Breast epithelium (tissue), 4 donors: ENCODE data around the gene LGALS8. TPM values are rescaled to one million over a fixed set of nuclear protein-coding genes. Genes with fewer than 3 reads are reported as not detected.
"Not testable (repeated sequence)": the region's sequence is repeated elsewhere in the genome, so short reads cannot be mapped to it uniquely, and the experiment has no call there.

Experiments
- DNase-seq, 2 donors: peaks; one replicate each; pipeline ENCODE4 v3.0.0-alpha.2; 2019; ENCODE audit warnings: low spot score in 2 of 2
- H3K27ac ChIP-seq, 2 donors: fragments of 200-600 bp; sonication (generic) in 1 of 2; one replicate each; pipeline ENCODE4 v1.5.1; 2016 to 2019; ENCODE audit warnings: mild to moderate bottlenecking in 1 of 2
- H3K27me3 ChIP-seq, 2 donors: fragments of 200-600 bp; sonication (generic) in 1 of 2; one replicate each; pipeline versions ENCODE4 v1.5.1 to v1.6.0; 2017 to 2019; ENCODE audit warnings: control low read depth in 1 of 2, mild to moderate bottlenecking in 1 of 2
- H3K36me3 ChIP-seq: fragments of 200-600 bp; one replicate; pipeline ENCODE4 v1.5.1; 2019
- H3K4me1 ChIP-seq, 2 donors: fragments of 200-600 bp; sonication (generic); one replicate each; pipeline ENCODE4 v1.5.1; 2016 to 2019; ENCODE audit warnings: control low read depth in 1 of 2
- H3K4me3 ChIP-seq, 3 donors: fragments of 200-600 bp; sonication (generic); 1 replicate in 2 of 3; 2 replicates in 1 of 3; pipeline ENCODE4 v1.5.1; 2016 to 2019; ENCODE audit warnings: mild to moderate bottlenecking in 3 of 3, moderate library complexity in 2 of 3
- H3K9me3 ChIP-seq, 2 donors: fragments of 200-600 bp; sonication (generic) in 1 of 2; one replicate each; pipeline ENCODE4 v1.5.1; 2016 to 2019; ENCODE audit warnings: control low read depth in 1 of 2
- CTCF ChIP-seq, 3 donors: fragments of 450-650 bp; IDR thresholded peaks; one replicate each; pipeline ENCODE4 v1.5.1; 2016 to 2017; ENCODE audit warnings: antibody characterized with exemption in 3 of 3, mild to moderate bottlenecking in 3 of 3, moderate library complexity in 3 of 3
- POLR2A ChIP-seq: fragments of 450-650 bp; IDR thresholded peaks from one replicate; pipeline ENCODE4 v1.6.1; 2016; ENCODE audit warnings: antibody characterized with exemption, mild to moderate bottlenecking, moderate library complexity
- POLR2AphosphoS5 ChIP-seq, 3 donors: sonication (generic); formaldehyde crosslinking; IDR thresholded peaks; one replicate each; pipeline ENCODE4 v1.6.1; 2017; ENCODE audit warnings: antibody characterized with exemption in 3 of 3
- intact Hi-C: fragments of 100-400 bp; cut with DNase I; formaldehyde crosslinking; loops from one replicate; pipeline ENCODE4 v1.15.1; 2023; ENCODE audit warnings: low total_unique reads
- total RNA-seq, 3 donors: library from RNA; depleted of rRNA; stranded (reverse); fragments of >200 nt; gene quantifications; one replicate each; pipeline ENCODE4 v1.1.0, GENCODE V29; 2016

Gene LGALS8
- 100 to 1,000 TPM in 1 of 3 donors, 10 to 100 TPM in 2; 70.2 to 119 (median 96.4) TPM for total RNA-seq

DNA sequence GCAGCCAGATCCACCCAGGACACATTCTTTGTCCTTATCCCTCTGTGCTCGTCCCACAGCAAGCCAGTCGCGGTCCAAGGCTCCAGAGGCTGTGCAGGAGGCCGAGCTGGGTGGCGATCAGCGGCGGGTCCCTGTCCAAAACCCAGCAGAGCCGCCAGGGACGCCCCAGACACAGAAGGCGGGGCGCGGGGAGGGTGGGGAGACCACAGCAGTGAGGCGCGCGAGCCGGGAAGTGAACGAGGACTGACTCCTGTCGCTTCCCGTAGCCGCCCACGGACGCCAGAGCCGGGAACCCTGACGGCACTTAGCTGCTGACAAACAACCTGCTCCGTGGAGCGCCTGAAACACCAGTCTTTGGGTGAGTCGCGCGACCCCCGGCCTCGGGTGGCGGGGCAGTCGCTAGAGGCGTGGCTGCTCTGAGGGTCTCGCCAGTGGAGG, at the start of gene LGALS8:
TSS of gene LGALS8 (plus strand) at position 279 of the 438 bp plus-strand sequence. CDS start 2,089 bp downstream, outside the sequence.
- Histone ChIP-seq H3K9me3 (no peaks in the 10 kb centered on the region), H3K4me3 (peak within 1 kb of the TSS; percentile 90 to 95 (median 94)), H3K27ac (peak within 1 kb of the TSS; percentile 89 to 97), H3K36me3 (no peaks in the 10 kb centered on the region), H3K4me1 (no peaks in the 10 kb centered on the region), H3K27me3 (no peaks in the 10 kb centered on the region)
- DNase-seq, result peak; percentile 80 to 84
- intact Hi-C loops, result no loop called here
- TF ChIP-seq POLR2AphosphoS5 (IDR thresholded peaks at IDR 0.05), result peak; percentile 67 to 76 (median 67)
- no peak for TF ChIP-seq CTCF (IDR thresholded peaks at IDR 0.05)
- TF ChIP-seq POLR2A, result no peak

DNA sequence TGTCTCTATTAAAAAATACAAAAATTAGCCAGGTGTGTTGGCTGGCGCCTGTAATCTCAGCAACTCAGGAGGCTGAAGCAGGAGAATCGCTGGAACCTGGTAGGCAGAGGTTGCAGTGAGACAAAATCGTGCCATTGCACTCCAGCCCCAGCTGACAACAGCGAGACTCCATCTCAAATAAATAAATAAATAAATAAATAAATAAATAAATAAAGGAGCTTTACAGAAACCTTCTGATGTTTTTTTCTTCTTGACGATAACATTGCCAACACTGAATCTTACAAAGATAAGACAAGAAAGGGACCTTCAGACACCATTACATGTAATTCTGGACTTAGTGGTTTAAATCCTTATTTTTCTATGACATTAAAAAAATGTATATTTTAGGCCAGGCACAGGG, 47.8 kb upstream of the LGALS8 start:
- Histone ChIP-seq H3K4me1 (no peaks in the 10 kb centered on the region), H3K27ac (no peak overlapping the region), H3K36me3 (no peaks in the 10 kb centered on the region), H3K9me3 (no peaks in the 10 kb centered on the region), H3K4me3 (no peak overlapping the region), H3K27me3 (no peaks in the 10 kb centered on the region)
- intact Hi-C loops, result no loop called here
- no peak for DNase-seq
- TF ChIP-seq CTCF (IDR thresholded peaks at IDR 0.05) (no peak), POLR2AphosphoS5 (IDR thresholded peaks at IDR 0.05) (no peak), POLR2A (no peak)

DNA sequence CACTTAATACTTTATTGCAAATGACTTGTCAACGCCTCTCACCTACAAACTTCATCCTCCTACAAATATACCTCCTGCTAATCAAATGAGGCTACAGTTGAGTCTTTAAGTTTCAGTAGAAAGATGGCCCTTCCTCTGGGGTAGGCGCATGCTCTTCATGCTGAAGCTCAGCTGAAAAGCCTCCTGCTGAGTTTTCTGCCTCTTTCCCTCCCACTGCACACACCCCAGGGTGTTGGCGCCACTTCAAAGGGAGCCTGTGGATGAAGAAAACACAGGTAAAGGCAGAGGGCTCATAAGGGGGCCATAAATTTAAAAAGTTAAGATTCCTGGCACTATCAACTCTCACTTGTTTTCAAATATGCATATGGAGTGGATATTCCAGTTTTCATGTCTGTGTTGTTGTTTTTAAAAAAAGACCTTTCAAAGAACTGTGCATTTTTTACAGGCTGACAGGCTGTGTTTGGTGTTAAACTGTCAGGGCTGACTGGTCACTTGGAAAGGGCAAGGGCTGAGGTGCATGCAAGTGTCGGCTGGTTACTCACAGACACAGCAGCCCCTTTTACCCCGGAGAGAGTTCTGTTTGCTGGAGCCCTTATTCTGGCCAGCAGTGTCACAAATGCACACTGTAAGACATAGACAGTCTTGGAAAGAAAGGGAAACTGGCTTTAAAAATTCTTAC, 42.9 kb upstream of the LGALS8 start:
- Histone ChIP-seq H3K4me1 (no peaks in the 10 kb centered on the region), H3K9me3 (no peaks in the 10 kb centered on the region), H3K36me3 (no peaks in the 10 kb centered on the region), H3K27ac (no peak overlapping the region), H3K4me3 (no peak overlapping the region), H3K27me3 (no peaks in the 10 kb centered on the region)
- intact Hi-C loops, result no loop called here
- TF ChIP-seq CTCF (IDR thresholded peaks at IDR 0.05) (no peak), POLR2AphosphoS5 (IDR thresholded peaks at IDR 0.05) (no peak), POLR2A (no peak)
- DNase-seq, result no peak

DNA sequence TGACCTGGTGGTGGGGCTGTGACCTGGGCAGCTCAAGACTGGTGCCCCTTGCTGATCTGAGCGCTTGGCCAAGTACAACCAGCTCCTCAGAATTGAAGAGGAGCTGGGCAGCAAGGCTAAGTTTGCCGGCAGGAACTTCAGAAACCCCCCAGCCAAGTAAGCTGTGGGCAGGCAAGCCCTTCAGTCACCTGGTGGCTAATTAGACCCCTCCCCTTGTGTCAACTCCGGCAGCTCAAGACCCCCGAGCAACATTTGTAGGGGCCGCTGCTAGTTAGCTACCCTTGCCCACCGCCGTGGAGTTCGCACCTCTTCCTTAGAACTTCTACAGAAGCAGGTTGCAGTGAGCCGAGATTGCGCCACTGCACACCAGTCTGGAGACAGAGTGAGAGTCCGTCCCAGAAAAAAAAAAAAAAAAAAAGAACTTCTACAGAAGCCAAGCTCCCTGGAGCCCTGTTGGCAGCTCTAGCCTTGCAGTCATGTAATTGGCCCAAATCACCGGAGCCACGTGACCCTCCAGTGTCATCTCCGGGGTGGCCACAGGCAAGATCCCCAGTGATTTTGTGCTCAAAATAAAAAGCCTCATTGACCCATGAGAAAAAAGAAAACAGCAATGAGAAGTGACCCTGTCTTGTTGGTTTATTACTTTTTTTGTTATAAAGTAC, 39.3 kb upstream of the LGALS8 start:
- intact Hi-C loops, result no loop called here
- H3K4me1 ChIP-seq, result no peaks in the 10 kb centered on the region
- TF ChIP-seq POLR2A (no peak), POLR2AphosphoS5 (IDR thresholded peaks at IDR 0.05) (no peak), CTCF (IDR thresholded peaks at IDR 0.05) (no peak)
- no peaks in the 10 kb centered on the region for H3K9me3 ChIP-seq
- no peak overlapping the region for H3K4me3 ChIP-seq
- no peaks in the 10 kb centered on the region for H3K27me3 ChIP-seq
- DNase-seq, result no peak
- H3K27ac ChIP-seq, result no peak overlapping the region
- H3K36me3 ChIP-seq, result no peaks in the 10 kb centered on the region

DNA sequence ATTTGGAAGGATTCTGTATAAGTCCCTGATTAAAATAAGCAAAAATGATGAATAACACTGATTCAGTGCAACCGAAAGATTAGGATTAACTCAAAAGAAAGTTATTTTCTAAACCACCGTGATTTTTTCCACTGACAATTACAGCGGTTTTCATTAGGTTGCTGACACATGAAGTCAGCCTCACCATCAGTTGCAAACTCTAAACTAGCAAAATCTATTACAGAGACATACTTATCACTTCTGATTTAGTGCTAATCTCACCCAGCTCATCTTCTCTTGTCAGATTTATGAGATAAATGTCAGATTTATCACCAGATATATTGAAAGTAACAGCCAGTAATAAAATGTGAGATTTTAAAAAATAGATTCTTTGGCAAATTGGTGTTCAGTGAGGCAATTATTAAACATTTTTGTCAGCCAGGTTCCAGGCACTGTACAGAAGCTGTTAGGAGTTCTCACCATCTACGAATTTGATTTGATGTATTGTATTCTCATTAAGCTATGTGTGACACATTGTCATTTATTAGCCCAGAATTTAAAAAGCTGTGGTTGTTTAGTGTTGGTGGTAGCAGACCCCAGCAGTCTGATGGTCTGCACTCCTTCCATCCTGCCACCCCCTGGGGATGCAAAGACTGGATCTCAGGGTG, 37.3 kb upstream of the LGALS8 start:
- intact Hi-C loops, result no loop called here
- no peaks in the 10 kb centered on the region for H3K9me3 ChIP-seq
- no peaks in the 10 kb centered on the region for H3K4me1 ChIP-seq
- TF ChIP-seq POLR2A, result no peak
- TF ChIP-seq CTCF (IDR thresholded peaks at IDR 0.05), result no peak
- TF ChIP-seq POLR2AphosphoS5 (IDR thresholded peaks at IDR 0.05), result no peak
- no peak for DNase-seq
- H3K36me3 ChIP-seq, result no peaks in the 10 kb centered on the region
- H3K27me3 ChIP-seq, result no peaks in the 10 kb centered on the region
- H3K27ac ChIP-seq, result no peak overlapping the region
- no peak overlapping the region for H3K4me3 ChIP-seq

- DNase-seq, H3K36me3 ChIP-seq, H3K27ac ChIP-seq, H3K9me3 ChIP-seq, intact Hi-C loops, H3K4me1 ChIP-seq, H3K27me3 ChIP-seq, H3K4me3 ChIP-seq: not testable (repeated sequence)
Measured at GRCh38 chr1:236489161-236489560, 34.6 kb upstream of the LGALS8 start.
